Measurements from ENCODE around the gene LARP6.
"Not testable (repeated sequence)": the region's sequence is repeated elsewhere in the genome, so short reads cannot be mapped to it uniquely, and the experiment has no call there.

Gene LARP6

DNA sequence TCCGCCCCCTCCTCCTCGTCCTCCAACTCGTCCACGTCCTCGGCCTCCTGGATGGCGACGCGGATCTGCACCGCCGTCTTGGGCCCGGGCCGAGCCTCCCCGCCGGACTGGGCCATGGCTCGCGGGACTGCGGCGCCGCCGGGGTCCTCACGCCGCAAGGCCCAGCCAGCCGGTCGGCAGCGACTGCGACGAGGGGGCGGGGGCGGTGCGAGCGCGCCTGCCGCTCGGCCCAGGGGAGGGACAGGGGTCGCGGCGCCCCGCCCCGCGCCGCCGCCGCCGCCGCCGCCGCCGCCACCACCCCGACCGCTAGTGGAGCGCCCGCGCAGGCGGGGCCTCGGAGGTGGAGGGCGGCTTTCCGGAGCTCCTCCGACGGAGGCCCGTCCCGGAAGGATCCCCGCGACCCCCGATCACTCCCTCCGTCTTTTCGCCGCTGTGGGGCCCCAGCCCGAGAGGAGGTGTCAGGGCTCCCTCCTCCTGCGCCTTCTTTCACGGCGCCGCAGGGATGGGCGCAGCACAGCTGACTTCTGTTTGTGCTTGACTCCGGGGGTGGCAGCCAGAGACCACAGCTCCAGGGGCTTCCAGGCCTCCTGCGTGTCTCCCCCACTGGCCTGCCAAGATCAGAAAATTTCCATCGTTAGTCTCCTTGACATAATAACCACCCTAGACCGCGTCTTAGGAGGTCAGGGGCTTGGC lies at the start of gene LARP6:
TSS of gene LARP6 (minus strand) at position 185 of the 693 bp plus-strand sequence. CDS start at position 116, 69 bp downstream.
- DNase-seq = no peak

DNA sequence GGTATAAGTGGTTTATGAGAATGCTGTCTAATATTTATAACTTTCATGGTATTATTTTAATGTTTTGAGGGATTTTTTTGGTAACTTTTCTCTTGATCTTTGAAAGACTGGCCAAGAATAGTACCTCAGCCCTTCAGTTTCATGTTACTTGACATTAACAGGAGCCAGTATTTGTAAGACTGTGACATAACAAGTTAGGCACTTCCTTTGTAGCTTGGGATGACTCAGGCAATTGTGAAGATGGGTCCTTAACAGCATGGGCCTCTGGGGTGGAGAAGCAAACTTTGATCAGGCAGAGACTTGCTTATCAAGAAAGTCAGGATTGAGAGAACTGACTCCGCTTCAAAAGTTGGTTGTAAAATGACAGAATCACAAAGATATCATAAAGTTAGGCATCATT lies 48.1 kb upstream of the LARP6 start:
- no peak for DNase-seq

DNA sequence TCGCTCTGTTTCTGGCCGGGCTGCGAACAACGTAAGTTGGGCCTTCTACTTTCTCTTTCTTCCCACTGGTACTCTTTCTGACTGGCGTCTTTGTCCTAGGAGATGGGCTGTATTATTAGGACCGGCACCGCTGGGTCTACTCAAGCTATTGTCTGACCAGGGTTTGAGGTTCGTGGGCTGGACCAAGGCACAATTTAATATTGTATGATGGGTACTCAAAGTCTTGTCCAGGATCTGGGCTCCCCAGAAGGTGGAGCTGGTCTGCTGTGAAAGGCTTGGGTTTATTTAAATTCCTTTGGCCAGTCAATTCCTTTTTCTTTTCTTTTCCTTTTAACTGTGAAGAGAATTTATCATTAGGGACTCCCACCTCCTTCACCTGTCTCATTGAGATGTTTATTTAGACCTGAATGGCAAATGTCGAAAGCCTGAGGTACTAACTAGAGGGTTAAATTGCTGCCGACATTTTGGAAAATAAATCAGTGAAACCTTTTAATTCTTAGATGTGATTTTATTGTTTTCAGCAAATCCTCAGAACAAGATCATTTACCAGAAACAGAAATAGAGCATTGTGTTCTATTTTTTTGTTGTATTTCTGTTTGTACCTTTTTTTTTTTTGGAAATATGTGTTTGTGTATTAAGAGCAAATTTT lies 39.1 kb upstream of the LARP6 start:
- DNase-seq = no peak

DNA sequence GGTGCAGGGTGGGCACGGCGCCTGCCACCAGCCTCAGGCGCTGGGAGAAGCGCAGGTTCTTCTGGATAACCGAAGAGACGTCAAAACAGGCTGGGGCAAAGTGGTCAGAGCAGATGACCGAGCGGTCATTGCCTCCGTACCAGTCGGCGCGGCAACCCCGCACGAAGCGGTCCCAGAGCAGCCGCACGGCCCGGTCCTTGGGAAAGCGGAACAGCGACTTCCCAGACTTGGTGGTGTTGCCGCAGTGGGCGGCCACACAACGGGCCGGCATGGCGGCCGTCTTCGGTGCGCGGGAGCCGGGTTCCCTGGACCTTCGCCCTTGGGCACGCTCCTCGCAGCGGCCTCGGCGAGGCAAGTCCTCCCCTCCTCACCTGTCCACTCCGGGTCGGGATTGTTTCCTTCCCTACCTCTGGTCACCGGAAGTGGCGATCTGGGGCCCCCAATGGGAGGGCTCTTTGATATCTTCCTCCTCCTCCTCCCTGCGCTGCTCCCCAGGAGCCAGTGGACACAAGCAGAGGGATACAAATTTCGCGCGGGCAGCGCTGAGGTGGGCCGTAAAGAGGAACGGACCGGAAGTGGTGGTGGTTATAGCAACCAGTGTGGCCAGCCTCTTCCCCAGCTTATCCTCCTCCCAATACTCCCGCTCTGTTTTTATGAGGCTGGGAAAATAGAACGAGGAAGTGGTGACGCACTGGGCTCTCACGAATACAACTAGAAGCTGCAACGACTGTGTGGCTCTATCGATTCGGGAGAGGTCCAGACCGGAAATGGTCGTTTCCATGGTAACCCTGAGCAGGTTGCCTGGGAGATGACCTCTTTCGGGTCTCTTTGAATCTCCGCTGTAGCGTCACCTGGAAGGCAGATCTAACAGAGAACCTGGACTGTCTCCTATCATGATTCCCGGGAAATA lies 38.3 kb upstream of the LARP6 start, which contains the start of the genes LRRC49 and THAP10:
TSS of gene LRRC49 (plus strand) at position 825 of the 910 bp plus-strand sequence. CDS start at position 894, 69 bp downstream.
TSS of gene THAP10 (minus strand) at position 432 of the 910 bp plus-strand sequence. CDS start at position 271, 161 bp downstream.
- no peak for DNase-seq

DNA sequence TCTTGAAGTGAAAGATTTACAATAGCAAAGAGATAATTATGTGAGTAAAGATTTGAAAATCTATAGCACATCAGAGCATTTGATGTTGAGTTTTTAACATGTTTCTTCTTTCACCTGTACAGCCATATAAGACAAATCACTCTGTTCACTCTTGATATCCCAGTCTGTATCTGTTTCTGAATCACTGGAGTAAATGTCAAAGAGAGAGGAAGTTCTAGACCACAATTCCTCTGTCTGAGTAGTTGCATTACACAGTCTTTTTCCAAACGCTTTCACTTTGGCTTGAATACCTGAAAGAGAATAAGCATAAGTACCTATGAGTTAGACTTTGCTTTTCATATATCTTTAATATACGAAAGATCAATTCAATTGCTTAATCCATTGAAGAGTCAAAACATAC lies 28.4 kb upstream of the LARP6 start:
- DNase-seq = no peak

DNA sequence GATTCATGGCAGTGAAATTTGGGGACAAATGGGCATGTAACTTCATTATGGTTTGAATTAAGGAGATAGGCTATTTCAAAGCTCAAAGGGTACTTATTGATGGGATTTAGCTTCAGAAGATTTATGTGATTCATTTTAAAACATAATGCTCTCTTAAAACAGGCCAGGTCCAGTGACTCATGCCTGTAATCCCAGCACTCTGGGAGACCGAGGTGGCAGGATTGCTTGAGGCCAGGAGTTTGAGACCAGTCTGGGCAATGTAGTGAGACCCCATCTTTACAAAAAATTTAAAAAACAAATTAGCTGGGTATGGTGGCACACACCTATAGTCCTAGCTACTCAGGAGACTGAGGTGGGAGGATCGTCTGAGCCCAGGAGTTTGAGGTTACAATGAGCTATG lies 26.8 kb upstream of the LARP6 start:
- no peak for DNase-seq

DNA sequence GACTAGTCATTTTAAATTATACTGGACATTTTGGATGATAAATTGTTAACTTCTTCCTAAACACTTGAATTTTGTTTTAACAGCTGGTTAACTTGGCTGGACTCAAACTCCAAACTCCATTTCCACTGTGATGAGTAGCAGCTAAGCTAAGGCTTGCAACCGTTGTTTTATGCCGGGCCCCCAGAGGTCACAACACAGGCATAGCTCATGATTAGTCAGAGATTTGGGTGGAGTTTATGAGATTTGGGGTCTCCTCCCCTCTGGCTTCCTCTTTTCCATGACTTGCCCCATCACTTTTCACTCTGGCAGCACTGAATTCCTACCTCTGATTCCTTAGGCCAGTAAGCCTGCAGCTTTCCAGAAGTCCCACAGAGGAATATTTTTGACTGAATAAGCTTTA lies 25.4 kb upstream of the LARP6 start:
- DNase-seq = no peak

DNA sequence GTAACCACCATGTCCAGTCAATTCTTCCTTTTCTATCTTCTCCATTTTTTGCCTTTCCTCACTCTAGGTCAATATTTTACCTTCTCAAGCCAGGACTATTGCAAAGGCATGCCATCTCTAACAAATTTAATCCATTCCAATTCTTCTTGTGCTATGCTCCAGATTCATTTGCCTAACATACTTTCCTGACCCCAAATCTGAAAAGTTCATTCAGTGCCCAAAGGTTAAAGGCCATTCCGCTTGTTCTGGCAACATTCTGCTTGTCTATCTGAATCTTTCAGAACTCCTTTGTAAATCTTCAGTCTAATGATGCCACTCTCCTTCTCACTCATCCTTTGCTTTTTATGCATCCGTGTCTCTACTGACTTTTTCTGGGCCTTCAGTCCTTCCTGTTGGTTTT lies 22.7 kb upstream of the LARP6 start:
- no peak for DNase-seq

DNA sequence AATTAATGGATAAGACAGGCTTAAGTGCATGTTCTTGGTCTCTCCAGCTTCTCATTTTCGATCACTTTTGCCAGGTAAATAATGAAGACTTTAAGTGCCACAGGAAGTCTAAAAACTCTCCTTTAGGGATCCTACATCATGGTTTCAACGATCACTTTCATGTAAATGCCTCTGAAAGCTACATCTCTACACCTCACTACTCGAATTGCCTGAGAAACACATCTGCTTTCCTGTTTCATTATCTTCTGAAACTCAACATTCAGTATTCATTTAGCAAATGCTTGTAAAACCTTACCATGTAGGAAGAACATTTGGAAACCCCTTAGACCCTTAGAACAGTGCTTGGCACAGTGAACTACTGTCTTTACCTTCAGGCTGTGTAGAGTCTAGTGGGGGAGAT lies 22.1 kb upstream of the LARP6 start:
- no peak for DNase-seq

DNA sequence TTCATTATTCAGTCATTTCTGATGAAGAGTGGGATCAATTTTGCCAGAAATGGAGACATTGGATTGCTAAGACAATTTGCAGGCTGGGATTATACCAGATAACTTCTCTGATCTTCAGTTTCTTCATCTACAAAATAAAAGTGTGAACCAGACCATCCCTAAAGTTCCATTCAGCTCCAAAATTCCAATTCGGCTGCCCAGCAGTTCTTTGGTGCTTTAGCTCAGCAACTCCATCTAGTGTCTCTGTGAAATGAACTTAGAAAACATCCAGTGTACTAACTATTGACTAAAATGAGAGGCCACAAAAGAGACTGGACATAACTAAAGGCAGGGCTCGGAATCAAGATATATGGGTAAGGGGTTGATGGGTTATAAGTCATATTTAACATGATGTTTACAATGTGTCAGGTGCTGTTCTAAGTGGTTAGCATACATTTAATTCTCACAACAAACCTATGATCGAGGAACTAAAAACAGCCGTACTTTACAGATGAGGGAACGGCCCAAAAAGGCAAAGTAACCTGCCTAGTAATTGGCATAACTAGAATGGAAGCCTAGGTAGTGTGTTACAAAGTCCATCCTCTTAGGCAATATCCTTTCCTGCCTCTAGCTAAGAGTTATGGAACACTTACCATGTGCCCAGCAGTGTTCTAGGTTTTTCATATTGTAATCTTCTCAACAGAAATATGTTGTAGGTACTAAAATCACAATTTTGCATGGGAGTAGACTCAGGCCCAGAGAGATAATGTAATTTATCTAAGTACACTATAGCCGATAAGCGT lies 21.2 kb upstream of the LARP6 start:
- no peak for DNase-seq

DNA sequence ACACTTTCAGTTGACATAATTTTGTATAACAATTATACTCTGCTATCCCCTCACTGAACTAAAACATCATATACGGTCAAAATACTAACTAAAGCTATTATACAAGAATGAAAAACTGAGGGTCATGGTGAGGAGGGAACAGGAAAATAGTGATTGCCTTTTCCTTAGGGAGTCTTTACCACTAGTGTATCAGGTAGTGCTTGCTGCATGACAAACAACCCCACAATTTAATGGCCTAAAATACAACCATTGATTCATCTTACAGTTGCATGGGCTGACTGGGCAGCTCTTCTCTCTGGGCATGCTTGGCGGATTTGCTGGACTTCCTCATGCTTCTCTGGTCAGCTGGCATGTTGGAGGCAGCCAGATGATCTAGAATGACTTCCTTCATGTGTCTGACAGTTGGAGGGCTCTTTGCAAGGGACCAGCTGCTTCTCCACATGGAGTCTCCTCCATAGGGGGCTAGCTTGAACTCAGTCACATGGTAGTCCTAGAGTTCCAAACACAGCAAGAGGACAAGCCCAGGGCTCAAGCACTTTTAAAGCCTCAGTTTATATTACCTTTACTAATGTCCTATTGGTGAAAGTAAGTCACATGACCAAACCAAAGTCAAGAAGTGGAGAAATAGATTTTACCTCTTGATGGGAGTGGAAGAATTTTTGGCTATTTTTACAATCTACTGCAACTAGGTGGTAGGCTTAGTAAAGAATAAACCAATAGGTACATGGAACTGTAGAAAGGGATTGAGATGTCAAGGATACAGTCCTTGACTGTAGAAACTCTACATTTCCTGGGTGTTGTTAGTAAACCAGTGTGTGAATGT lies 19.5 kb upstream of the LARP6 start:
- no peak for DNase-seq

DNA sequence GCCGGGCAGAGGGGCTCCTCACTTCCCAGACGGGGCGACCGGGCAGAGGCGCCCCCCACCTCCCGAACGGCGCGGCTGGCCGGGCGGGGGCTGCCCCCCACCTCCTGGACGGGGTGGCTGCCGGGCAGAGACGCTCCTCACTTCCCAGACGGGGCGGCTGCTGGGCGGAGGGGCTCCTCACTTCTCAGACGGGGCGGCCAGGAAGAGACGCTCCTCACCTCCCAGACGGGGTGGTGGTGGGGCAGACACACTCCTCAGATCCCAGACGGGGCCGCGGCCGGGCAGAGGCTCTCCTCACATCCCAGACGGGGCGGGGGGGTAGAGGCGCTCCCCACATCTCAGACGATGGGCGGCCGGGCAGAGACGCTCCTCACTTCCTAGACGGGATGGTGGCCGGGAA lies 17.5 kb upstream of the LARP6 start:
- DNase-seq = not testable (repeated sequence)

DNA sequence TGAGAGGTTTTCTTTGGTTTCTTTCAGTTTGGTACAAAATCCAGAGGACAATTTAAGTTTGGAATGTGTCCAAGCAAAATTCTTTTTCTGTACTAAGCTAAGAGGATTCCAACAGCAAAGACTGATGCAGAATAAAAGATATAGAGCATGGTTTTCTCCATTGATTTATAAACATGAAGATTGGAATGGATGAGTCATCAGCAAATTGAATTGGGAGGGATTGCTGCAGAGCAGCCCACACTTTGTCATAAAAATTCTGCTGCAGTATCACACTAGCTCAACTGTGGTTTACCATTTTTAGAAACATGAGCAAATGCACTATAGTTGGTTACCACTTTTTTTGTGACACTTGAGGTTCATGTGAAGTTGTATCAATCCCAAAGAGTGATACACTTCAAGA lies 16.1 kb upstream of the LARP6 start:
- no peak for DNase-seq

DNA sequence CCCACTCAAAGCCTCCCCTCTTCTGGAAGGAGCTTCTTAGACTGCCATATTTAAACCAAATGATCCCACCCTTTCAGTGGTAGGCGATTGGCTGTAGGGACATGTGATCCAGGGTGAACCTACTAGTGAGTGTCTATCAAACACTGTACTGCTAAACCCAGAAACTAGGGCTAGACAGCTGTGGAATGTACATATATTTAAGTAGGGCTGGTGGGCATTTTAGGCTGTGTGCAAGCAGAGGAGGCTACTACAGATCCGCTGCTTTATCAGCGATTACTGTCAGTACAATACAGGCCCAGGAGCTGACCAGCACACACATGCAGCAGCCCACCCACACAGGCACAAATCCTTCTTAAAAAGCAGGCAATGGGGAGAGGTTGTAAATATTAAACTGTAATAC lies 15.4 kb upstream of the LARP6 start:
- no peak for DNase-seq

DNA sequence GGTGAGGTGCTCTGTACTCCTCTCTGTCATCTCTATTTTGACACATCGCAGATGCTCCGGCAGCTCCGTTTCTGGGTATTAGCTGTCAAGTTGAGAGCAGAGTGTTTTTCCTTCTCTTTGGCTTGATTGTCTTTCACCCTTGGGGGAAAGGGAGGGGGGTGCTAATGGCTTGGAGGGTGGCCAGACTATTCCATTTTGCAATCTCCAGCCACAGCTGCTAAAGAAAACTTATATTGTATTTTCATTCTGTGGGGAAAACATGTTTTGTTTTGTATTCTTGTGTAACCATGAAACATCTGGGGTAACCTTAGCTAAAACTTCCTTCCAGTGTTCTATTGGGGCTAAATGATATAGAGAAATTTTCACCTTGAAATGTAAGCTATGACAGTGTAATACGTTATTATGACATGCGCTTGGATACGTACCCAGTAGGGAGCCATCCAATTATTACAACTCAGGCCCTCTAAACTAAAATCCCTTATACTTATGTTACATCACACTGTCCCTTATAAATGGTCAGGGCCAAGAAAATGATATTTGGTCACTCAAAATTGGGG lies 14.0 kb upstream of the LARP6 start:
- no peak for DNase-seq

DNA sequence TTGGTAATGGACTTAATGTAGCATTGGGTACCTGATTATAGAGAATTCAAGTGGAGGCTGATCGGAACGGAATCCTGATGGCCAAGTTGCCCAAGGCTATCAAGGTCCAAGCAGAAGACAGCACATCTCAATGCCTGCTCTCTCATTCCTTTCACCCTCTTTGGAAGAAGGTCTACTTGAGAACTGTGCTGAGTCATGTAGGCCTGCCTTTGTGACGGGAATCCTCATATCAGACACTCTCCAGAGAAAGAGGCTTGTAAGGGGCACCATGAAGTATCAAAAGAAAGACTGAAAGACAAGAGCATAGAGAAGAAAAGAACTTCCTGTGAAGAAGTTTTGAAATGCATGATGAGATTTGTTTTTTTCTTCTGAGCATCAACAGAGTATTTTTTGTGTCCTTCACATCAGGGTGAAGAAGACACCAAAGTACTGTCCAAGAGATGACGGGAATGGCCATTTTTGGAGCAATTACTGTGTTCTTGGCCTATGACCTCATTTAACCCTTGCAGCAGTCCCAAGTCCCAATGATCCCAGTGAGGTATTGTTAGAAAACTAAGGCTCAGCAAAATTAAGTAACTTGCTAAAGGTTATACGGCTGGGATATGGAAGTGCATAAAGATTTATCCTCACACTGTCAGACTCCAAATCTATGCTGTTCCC lies 13.2 kb upstream of the LARP6 start:
- DNase-seq = no peak

DNA sequence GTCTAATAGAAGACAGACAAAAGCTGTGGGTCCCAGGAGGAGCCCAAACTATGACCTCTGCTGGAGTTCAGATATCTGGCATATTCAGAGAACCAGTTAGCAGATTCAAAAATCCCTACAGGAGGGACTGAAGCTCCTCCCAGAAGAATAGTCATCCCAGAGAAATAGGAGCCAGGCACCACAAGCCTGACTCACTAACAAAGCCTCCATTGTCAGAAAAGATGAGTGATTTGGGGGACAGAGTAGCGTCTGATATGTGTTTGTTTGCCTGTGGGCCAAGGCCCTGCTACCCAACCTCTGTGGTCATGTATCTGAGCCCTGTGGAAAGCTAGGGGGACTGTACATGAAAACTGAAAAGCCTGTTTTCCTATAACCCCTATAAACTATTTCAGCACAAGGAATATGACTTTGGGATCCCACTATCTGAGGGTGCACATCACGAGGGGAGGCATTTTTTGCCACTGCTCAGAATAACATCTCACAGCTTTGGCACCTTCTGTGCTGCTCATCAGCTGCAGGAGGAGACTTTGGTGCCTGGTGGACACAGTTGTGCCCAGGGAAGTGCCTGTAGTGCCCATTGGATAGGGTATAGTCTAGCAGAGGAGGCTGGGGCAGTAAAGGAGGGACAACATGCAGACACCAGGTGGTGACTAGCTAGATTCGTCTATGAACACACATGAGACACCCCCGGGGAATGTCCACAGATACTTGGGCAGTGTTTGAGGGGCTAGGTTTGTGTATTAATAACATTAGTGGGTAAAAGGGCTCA lies 9.7 kb upstream of the LARP6 start:
- DNase-seq = no peak

DNA sequence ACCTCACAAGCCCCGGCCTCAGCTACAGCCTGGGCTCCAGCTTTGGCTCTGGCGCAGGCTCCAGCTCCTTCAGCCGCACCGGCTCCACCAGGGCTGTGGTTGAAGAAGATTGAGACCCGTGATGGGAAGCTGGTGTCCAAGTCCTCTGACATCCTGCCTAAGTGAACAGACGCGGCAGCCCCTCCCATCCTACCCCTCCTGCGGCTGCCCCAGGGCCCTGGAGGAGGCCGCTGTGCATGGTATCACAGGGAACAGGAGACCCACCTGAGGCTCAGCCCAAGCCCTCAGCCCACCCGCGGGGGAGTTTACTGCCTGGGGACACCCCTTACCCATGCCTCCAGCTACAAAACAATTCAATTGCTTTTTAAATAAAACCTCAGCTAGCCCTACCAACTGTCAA lies 6.0 kb upstream of the LARP6 start:
- DNase-seq = no peak

DNA sequence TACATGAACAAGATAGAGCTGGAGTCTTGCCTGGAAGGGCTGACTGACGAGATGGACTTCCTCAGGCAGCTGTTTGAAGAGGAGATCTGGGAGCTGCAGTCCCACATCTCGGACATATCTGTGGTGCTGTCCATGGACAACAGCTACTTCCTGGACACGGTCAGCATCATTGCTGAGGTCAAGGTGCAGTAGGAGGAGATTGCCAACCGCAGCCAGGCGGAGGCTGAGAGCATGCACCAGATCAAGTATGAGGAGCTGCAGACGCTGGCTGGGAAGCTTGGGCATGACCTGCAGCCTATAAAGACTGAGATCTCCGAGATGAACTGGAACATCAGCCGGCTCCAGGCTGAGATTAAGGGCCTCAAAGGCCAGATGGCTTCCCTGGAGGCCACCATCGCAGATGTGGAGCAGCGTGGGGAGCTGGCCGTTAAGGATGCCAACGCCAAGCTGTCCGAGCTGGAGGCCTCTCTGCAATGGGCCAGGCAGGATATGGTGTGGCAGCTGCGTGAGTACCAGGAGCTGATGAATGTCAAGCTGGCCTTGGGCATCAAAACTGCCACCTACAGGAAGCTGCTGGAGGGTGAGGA lies 5.5 kb upstream of the LARP6 start:
- DNase-seq = no peak

Measured in activated effector memory CD4-positive, alpha-beta T cell treated with Interleukin-2 at 50 U/mL for 16 hours (primary cell).